ENCODE measurements around the gene CCL22.

DNA sequence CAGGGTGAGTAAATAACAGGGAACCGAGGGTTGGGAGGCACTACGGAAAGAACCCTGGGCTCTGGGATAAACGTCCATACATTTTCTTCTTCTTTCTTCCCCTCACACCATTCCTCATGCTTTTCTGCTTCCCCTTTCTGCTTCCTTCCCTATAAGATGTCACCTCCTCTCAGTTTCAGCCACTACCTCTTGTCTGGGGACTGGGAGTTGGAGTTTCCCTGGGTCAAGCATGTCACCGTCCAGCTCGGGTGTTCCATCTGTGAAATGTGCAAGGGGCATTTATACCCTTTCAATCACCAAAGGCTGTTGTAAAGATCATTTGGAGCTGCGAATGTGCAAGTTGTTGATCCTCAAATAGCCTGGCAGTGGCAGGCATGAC is 17.5 kb upstream of the CCL22 start:
- TF ChIP-seq CTCF (conservative IDR thresholded peaks at IDR 0.05 in 1 of 2, IDR thresholded peaks at IDR 0.05 in 1 of 2; ENCODE audit: low read depth in 1 of 2, low read length in 2 of 2) (no peak), EZH2 (IDR thresholded peaks at IDR 0.05; ENCODE audit: low read length, missing control alignments) (no peak)
